B cell (primary cell): ENCODE results near the gene SLC25A40.

Source experiments
- EZH2 ChIP-seq: IDR thresholded peaks from 2 replicates; pipeline ENCODE4 v1.6.1; 2012; ENCODE audit warnings: borderline replicate concordance, low read depth, mild to moderate bottlenecking, moderate library complexity, low read length; ENCODE audit not compliant: insufficient read depth, poor library complexity, severe bottlenecking
- TF ChIP-seq, protein P1 (sequence below): fragments of 200-600 bp; IDR thresholded peaks from one replicate; pipeline ENCODE4 v1.8.0; 2022; ENCODE audit warnings: antibody characterized with exemption, mild to moderate bottlenecking

DNA sequence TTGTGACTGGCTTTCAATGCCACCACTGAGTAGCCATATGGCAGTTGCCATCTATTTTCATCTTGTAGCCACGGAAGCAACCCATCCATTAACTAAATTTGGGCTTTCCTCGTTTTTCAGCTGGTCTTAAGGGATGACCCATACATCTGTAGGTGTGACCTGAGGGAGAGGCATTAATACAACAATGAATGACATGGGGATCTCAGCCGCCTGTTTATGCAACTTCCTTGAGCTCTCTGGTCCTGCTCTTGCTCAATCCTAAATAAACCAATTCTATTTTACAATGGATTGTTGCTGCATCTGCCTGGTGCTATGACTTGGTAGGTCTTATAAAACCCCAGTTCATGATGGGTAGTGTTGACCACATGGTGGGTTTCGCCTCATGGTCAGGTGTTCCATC, 36.0 kb upstream of the SLC25A40 start:
- TF ChIP-seq, protein P1, sequence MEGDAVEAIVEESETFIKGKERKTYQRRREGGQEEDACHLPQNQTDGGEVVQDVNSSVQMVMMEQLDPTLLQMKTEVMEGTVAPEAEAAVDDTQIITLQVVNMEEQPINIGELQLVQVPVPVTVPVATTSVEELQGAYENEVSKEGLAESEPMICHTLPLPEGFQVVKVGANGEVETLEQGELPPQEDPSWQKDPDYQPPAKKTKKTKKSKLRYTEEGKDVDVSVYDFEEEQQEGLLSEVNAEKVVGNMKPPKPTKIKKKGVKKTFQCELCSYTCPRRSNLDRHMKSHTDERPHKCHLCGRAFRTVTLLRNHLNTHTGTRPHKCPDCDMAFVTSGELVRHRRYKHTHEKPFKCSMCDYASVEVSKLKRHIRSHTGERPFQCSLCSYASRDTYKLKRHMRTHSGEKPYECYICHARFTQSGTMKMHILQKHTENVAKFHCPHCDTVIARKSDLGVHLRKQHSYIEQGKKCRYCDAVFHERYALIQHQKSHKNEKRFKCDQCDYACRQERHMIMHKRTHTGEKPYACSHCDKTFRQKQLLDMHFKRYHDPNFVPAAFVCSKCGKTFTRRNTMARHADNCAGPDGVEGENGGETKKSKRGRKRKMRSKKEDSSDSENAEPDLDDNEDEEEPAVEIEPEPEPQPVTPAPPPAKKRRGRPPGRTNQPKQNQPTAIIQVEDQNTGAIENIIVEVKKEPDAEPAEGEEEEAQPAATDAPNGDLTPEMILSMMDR: no peak
- no peak for TF ChIP-seq EZH2
